ENCODE data around the gene ZDHHC9.

Gene ZDHHC9

GRCh38 chrX:129777218-129778030 lies 66.3 kb downstream of the ZDHHC9 start:
- H3F3A ChIP-seq (ENCODE audit: low read depth), result no peaks in the 10 kb centered on the region
- H3K4me1 ChIP-seq (ENCODE audit: insufficient read depth, low read length, poor library complexity, severe bottlenecking), result peaks cover 58% of the 10 kb centered on the region
- TF ChIP-seq CTCF (conservative IDR thresholded peaks at IDR 0.05; ENCODE audit: low read length) (no peak), EZH2phosphoT487 (IDR thresholded peaks at IDR 0.05; ENCODE audit: borderline replicate concordance) (no peak)
- peaks cover 8% of the 10 kb centered on the region for H3K27me3 ChIP-seq (ENCODE audit: insufficient read depth, low read length, poor library complexity, severe bottlenecking)
- peaks cover 48% of the 10 kb centered on the region for H3K79me2 ChIP-seq (ENCODE audit: insufficient read depth, low read length)
- H2AFZ ChIP-seq (ENCODE audit: low read length), result no peak overlapping the region
- peaks cover 10% of the 10 kb centered on the region for H4K20me1 ChIP-seq (ENCODE audit: insufficient read depth, low read length, poor library complexity, severe bottlenecking)
- no peaks in the 10 kb centered on the region for H3K9me3 ChIP-seq (ENCODE audit: insufficient read depth, low read depth, low read length)
- peak overlapping the region; percentile 70 for H3K4me3 ChIP-seq (ENCODE audit: low read length, poor library complexity, severe bottlenecking)
- peak overlapping the region; percentile 87 for H3K4me2 ChIP-seq (ENCODE audit: low read depth, low read length, poor library complexity, severe bottlenecking)
- no peaks in the 10 kb centered on the region for H3K9me2 ChIP-seq (replicated peaks; ENCODE audit: low read depth, low read length)
- peaks cover 4% of the 10 kb centered on the region for H3K36me3 ChIP-seq (ENCODE audit: insufficient read depth, low read length)
- peak overlapping the region; percentile 95 for H3K9ac ChIP-seq (ENCODE audit: low read depth, low read length, poor library complexity, severe bottlenecking)

GRCh38 chrX:129773649-129774458 lies 69.8 kb downstream of the ZDHHC9 start:
- H3K27me3 ChIP-seq (ENCODE audit: insufficient read depth, low read length, poor library complexity, severe bottlenecking), result no peaks in the 10 kb centered on the region
- H3K36me3 ChIP-seq (ENCODE audit: insufficient read depth, low read length), result no peaks in the 10 kb centered on the region
- H3K4me2 ChIP-seq (ENCODE audit: low read depth, low read length, poor library complexity, severe bottlenecking), result peak overlapping the region; percentile 21
- H4K20me1 ChIP-seq (ENCODE audit: insufficient read depth, low read length, poor library complexity, severe bottlenecking), result no peaks in the 10 kb centered on the region
- TF ChIP-seq CTCF (conservative IDR thresholded peaks at IDR 0.05; ENCODE audit: low read length) (no peak), EZH2phosphoT487 (IDR thresholded peaks at IDR 0.05; ENCODE audit: borderline replicate concordance) (no peak)
- no peaks in the 10 kb centered on the region for H3K9me3 ChIP-seq (ENCODE audit: insufficient read depth, low read depth, low read length)
- H3K9me2 ChIP-seq (replicated peaks; ENCODE audit: low read depth, low read length), result no peaks in the 10 kb centered on the region
- peak overlapping the region; percentile 8 for H3K9ac ChIP-seq (ENCODE audit: low read depth, low read length, poor library complexity, severe bottlenecking)
- H3K4me1 ChIP-seq (ENCODE audit: insufficient read depth, low read length, poor library complexity, severe bottlenecking), result peaks cover 80% of the 10 kb centered on the region
- H3K4me3 ChIP-seq (ENCODE audit: low read length, poor library complexity, severe bottlenecking), result no peak overlapping the region
- no peak overlapping the region for H2AFZ ChIP-seq (ENCODE audit: low read length)
- H3F3A ChIP-seq (ENCODE audit: low read depth), result peaks cover 3% of the 10 kb centered on the region; the same call in 1 of the 2 replicates
- H3K79me2 ChIP-seq (ENCODE audit: insufficient read depth, low read length), result peaks cover 19% of the 10 kb centered on the region

GRCh38 chrX:129772796-129773431 lies 70.8 kb downstream of the ZDHHC9 start:
- no peaks in the 10 kb centered on the region for H3K9me3 ChIP-seq (ENCODE audit: insufficient read depth, low read depth, low read length)
- H3K4me3 ChIP-seq (ENCODE audit: low read length, poor library complexity, severe bottlenecking), result no peak overlapping the region
- H3K9ac ChIP-seq (ENCODE audit: low read depth, low read length, poor library complexity, severe bottlenecking), result peak overlapping the region; percentile 19
- H3F3A ChIP-seq (ENCODE audit: low read depth), result peaks cover 6% of the 10 kb centered on the region; the same call in 1 of the 2 replicates
- H3K36me3 ChIP-seq (ENCODE audit: insufficient read depth, low read length), result no peaks in the 10 kb centered on the region
- no peaks in the 10 kb centered on the region for H3K9me2 ChIP-seq (replicated peaks; ENCODE audit: low read depth, low read length)
- H3K4me1 ChIP-seq (ENCODE audit: insufficient read depth, low read length, poor library complexity, severe bottlenecking), result peaks cover 80% of the 10 kb centered on the region
- no peaks in the 10 kb centered on the region for H3K27me3 ChIP-seq (ENCODE audit: insufficient read depth, low read length, poor library complexity, severe bottlenecking)
- no peak overlapping the region for H2AFZ ChIP-seq (ENCODE audit: low read length)
- no peaks in the 10 kb centered on the region for H4K20me1 ChIP-seq (ENCODE audit: insufficient read depth, low read length, poor library complexity, severe bottlenecking)
- TF ChIP-seq CTCF (conservative IDR thresholded peaks at IDR 0.05; ENCODE audit: low read length) (no peak), EZH2phosphoT487 (IDR thresholded peaks at IDR 0.05; ENCODE audit: borderline replicate concordance) (no peak)
- H3K79me2 ChIP-seq (ENCODE audit: insufficient read depth, low read length), result peaks cover 16% of the 10 kb centered on the region
- H3K4me2 ChIP-seq (ENCODE audit: low read depth, low read length, poor library complexity, severe bottlenecking), result peak overlapping the region; percentile 23
